Tibial artery (tissue), 4 donors: ENCODE measurements around the gene CAPN2.

Experiments
- DNase-seq, 2 donors: peaks; one replicate each; pipeline ENCODE4 v3.0.0-alpha.2; 2019
- H3K27ac ChIP-seq, 2 donors: fragments of 200-600 bp; sonication (generic) in 1 of 2; 1 replicate in 1 of 2; 2 replicates in 1 of 2; pipeline ENCODE4 v1.5.1; 2018 to 2019; ENCODE audit warnings: mild to moderate bottlenecking in 1 of 2
- H3K27me3 ChIP-seq, 2 donors: fragments of 200-600 bp; sonication (generic) in 1 of 2; one replicate each; pipeline versions ENCODE4 v1.5.1 to v1.6.0; 2016 to 2019
- H3K36me3 ChIP-seq, 3 donors: fragments of 200-600 bp; sonication (generic) in 2 of 3; one replicate each; pipeline ENCODE4 v1.5.1; 2016 to 2019; ENCODE audit warnings: mild to moderate bottlenecking in 2 of 3
- H3K4me1 ChIP-seq, 4 donors: fragments of 200-600 bp; sonication (generic) in 2 of 4; 1 replicate in 3 of 4; 2 replicates in 1 of 4; pipeline ENCODE4 v1.5.1; 2016 to 2019
- H3K4me3 ChIP-seq, 2 donors: fragments of 200-600 bp; sonication (generic) in 1 of 2; 1 replicate in 1 of 2; 2 replicates in 1 of 2; pipeline ENCODE4 v1.5.1; 2018 to 2019; ENCODE audit warnings: mild to moderate bottlenecking in 2 of 2
- H3K9me3 ChIP-seq, 3 donors: fragments of 200-600 bp; sonication (generic) in 1 of 3; one replicate each; pipeline ENCODE4 v1.5.1; 2016 to 2019
- intact Hi-C: fragments of 100-400 bp; cut with DNase I; formaldehyde crosslinking; loops from one replicate; pipeline ENCODE4 v1.15.0; 2023; ENCODE audit warnings: low total_unique reads
- TF ChIP-seq, protein P1 (sequence below), 2 experiments: fragments of 200-600 bp in 1 of 2; fragments of 450-650 bp in 1 of 2; IDR thresholded peaks; one replicate each; pipeline ENCODE4 v1.5.1; 2017 to 2019; ENCODE audit warnings: antibody characterized with exemption in 2 of 2, mild to moderate bottlenecking in 1 of 2, moderate library complexity in 1 of 2

CAPN2 gene

DNA sequence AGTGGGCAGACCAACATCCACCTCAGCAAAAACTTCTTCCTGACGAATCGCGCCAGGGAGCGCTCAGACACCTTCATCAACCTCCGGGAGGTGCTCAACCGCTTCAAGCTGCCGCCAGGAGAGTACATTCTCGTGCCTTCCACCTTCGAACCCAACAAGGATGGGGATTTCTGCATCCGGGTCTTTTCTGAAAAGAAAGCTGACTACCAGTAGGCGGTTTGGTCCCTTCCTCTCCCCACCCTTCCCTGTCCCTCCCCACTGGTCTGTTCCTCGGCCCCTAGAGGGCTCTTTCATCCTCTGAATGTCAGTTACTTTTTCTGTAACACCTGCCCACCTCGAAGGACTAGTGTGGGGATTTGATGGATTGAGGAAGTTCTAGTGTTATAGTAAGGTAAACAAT, 46.9 kb downstream of the CAPN2 start:
- TF ChIP-seq, protein P1, sequence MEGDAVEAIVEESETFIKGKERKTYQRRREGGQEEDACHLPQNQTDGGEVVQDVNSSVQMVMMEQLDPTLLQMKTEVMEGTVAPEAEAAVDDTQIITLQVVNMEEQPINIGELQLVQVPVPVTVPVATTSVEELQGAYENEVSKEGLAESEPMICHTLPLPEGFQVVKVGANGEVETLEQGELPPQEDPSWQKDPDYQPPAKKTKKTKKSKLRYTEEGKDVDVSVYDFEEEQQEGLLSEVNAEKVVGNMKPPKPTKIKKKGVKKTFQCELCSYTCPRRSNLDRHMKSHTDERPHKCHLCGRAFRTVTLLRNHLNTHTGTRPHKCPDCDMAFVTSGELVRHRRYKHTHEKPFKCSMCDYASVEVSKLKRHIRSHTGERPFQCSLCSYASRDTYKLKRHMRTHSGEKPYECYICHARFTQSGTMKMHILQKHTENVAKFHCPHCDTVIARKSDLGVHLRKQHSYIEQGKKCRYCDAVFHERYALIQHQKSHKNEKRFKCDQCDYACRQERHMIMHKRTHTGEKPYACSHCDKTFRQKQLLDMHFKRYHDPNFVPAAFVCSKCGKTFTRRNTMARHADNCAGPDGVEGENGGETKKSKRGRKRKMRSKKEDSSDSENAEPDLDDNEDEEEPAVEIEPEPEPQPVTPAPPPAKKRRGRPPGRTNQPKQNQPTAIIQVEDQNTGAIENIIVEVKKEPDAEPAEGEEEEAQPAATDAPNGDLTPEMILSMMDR (IDR thresholded peaks at IDR 0.05) = no peak
- Histone ChIP-seq H3K9me3 (no peaks in the 10 kb centered on the region), H3K36me3 (peaks cover 85 to 100% (median 96%) of the 10 kb centered on the region in 3 donors), H3K27ac (no peak overlapping the region), H3K4me1 (no peaks in the 10 kb centered on the region), H3K4me3 (no peak overlapping the region), H3K27me3 (no peaks in the 10 kb centered on the region)
- no peak for DNase-seq
- intact Hi-C loops = no loop called here

DNA sequence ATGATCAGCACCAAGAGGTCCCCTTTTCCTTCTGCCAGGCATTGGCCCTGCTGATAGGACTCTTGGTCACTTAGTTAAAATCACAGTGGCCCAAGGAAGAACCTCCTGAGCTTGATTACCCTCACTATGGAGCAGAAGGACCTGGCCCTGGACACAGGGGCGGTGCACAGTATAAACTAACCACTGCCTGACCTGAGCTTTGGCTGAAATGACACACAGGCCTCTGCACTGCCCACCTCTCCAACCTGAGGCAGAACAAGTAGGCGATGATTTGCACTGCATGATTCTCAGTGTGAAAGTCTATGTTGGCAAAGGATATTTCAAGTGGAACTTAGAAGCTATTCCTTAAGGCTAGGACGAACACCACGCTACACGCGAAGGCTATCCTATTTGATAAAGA, 48.5 kb downstream of the CAPN2 start:
- no peak overlapping the region for H3K27ac ChIP-seq
- DNase-seq = no peak
- H3K36me3 ChIP-seq = peaks cover 87 to 100% (median 95%) of the 10 kb centered on the region in 3 donors
- no peaks in the 10 kb centered on the region for H3K4me1 ChIP-seq
- H3K27me3 ChIP-seq = no peaks in the 10 kb centered on the region
- TF ChIP-seq, protein P1 (IDR thresholded peaks at IDR 0.05) = no peak
- intact Hi-C loops = no loop called here
- no peak overlapping the region for H3K4me3 ChIP-seq
- no peaks in the 10 kb centered on the region for H3K9me3 ChIP-seq

DNA sequence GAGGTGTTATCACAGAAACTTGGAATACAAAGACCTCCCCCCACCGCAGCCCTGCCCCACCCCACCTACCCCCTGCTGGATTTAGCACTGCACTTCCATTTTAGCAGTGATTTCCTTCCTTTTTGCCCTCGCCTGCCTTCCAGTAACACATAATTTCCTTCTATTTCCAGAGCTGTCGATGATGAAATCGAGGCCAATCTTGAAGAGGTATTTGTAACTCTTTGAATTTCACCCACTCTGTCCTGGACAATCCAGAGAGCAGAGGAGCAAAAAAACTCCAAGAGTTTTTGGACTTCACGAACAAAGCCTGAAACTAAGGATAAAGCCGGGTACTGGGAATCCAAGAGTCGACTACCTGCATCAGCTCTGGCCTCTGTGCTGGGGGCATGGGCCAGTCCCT, 49.1 kb downstream of the CAPN2 start:
- H3K27me3 ChIP-seq = no peaks in the 10 kb centered on the region
- no peak overlapping the region for H3K4me3 ChIP-seq
- H3K36me3 ChIP-seq = peaks cover 91 to 100% (median 97%) of the 10 kb centered on the region in 3 donors
- TF ChIP-seq, protein P1 (IDR thresholded peaks at IDR 0.05) = no peak
- no peaks in the 10 kb centered on the region for H3K9me3 ChIP-seq
- no peaks in the 10 kb centered on the region for H3K4me1 ChIP-seq
- intact Hi-C loops = no loop called here
- no peak for DNase-seq
- no peak overlapping the region for H3K27ac ChIP-seq

DNA sequence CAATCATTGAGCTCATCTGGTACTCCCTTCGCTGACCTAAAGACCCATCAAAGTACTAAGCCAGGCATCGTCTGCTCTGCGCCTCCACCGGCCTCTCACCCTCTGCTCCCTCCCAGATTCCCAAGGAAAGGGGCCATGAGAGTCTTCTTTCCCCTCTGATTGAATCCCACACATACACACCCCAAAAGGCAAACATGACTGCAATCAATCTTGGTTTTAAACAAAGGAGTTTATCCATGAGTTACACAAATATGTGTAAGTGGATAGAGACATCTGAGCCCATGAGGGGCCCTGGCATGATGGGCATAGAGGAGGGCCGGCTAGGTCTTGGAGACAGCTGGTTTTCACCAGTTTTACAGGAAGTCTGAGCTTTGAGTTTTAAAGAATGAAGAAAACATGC, 50.9 kb downstream of the CAPN2 start:
- H3K4me1 ChIP-seq = no peaks in the 10 kb centered on the region
- H3K27me3 ChIP-seq = no peaks in the 10 kb centered on the region
- H3K27ac ChIP-seq = no peak overlapping the region
- H3K4me3 ChIP-seq = no peak overlapping the region
- DNase-seq = no peak
- no peaks in the 10 kb centered on the region for H3K9me3 ChIP-seq
- TF ChIP-seq, protein P1 (IDR thresholded peaks at IDR 0.05) = no peak
- intact Hi-C loops = no loop called here
- peaks cover 84 to 87% (median 84%) of the 10 kb centered on the region in 3 donors for H3K36me3 ChIP-seq

DNA sequence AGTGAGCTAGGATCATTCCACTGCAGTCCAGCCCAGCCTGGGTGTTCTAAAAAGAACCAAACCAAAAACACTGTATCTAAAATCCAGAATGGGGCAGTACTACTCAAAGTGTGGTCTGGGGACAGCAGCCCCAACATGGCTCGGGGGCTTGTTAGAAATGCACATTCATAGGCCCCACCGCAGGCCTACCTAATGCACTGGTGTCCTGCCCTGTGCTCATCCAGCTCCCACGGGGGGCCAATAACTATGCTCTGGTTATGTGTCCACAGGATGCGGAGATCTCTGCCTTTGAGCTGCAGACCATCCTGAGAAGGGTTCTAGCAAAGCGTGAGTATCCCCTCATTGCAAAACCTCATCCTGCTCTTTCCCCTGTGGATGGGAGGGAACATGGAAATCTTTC, 51.5 kb downstream of the CAPN2 start:
- H3K27ac ChIP-seq = no peak overlapping the region
- intact Hi-C loops = no loop called here
- H3K36me3 ChIP-seq = peaks cover 78 to 83% (median 80%) of the 10 kb centered on the region in 3 donors
- H3K9me3 ChIP-seq = no peaks in the 10 kb centered on the region
- H3K27me3 ChIP-seq = no peaks in the 10 kb centered on the region
- TF ChIP-seq, protein P1 (IDR thresholded peaks at IDR 0.05) = no peak
- DNase-seq = no peak
- H3K4me3 ChIP-seq = no peak overlapping the region
- no peaks in the 10 kb centered on the region for H3K4me1 ChIP-seq
